Spleen (tissue), 7 donors: ENCODE results near the gene TRAFD1.

Experiments
- POLR2A ChIP-seq, 3 donors: fragments of 450-650 bp; IDR thresholded peaks; one replicate each; pipeline ENCODE4 v1.5.1; 2017; ENCODE audit warnings: antibody characterized with exemption in 3 of 3, mild to moderate bottlenecking in 1 of 3
- TF ChIP-seq, protein P1 (sequence below), 11 experiments: fragments of 200-600 bp in 7 of 11; fragments of 450-650 bp in 4 of 11; sonication (generic) in 4 of 11; IDR thresholded peaks in 8 of 11; conservative IDR thresholded peaks in 3 of 11; 1 replicate in 7 of 11; 2 replicates in 4 of 11; pipeline versions ENCODE4 v1.4.0 to v1.8.0; 2016 to 2021; ENCODE audit warnings: antibody characterized with exemption in 11 of 11, inconsistent platforms in 4 of 11, mild to moderate bottlenecking in 1 of 11
- donor health status: DM: no; HTN: no; CAD: no; lungs with moderate emphysema.
- donor health status: DM: no; HTN: no; CAD: no.
- donor health status: DM: no; HTN: no; CAD: no.

DNA sequence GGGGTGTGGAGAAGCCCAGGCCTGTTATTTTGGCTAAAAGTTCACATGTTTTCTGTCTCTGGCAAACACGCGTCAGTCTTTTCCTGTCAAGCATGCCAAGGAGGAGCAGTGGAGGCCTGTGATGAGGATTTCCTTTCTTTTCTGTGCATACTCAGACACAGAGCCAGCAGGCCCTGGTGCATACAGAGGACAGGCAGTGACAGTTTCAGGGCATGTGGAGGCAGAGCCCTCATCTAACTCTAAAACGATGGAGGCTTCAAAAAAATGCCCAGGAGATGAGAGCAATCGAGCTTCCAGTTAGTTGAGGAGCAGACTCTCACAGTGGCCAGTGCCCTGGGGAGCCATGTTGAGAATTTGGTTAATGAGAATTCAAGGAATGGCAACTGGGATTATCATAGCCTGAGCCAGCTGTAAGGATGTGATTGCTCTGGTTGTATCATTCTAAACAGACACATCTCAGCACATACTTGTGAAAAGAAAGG lies 66.5 kb downstream of the TRAFD1 start:
- TF ChIP-seq, protein P1, sequence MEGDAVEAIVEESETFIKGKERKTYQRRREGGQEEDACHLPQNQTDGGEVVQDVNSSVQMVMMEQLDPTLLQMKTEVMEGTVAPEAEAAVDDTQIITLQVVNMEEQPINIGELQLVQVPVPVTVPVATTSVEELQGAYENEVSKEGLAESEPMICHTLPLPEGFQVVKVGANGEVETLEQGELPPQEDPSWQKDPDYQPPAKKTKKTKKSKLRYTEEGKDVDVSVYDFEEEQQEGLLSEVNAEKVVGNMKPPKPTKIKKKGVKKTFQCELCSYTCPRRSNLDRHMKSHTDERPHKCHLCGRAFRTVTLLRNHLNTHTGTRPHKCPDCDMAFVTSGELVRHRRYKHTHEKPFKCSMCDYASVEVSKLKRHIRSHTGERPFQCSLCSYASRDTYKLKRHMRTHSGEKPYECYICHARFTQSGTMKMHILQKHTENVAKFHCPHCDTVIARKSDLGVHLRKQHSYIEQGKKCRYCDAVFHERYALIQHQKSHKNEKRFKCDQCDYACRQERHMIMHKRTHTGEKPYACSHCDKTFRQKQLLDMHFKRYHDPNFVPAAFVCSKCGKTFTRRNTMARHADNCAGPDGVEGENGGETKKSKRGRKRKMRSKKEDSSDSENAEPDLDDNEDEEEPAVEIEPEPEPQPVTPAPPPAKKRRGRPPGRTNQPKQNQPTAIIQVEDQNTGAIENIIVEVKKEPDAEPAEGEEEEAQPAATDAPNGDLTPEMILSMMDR (IDR thresholded peaks at IDR 0.05 in 8 of 11, conservative IDR thresholded peaks at IDR 0.05 in 3 of 11), result no peak
- TF ChIP-seq POLR2A (IDR thresholded peaks at IDR 0.05), result no peak
